Neuronal stem cell (in vitro differentiated cells): ENCODE measurements around the gene PPM1M.

ENCODE experiments used
- DNase-seq: peaks from one replicate; pipeline ENCODE4 v3.0.0-alpha.2; 2013; ENCODE audit warnings: low spot score
- H2AFZ ChIP-seq: one replicate; pipeline ENCODE4 v1.6.1; 2013; ENCODE audit warnings: mild to moderate bottlenecking, low read length, inconsistent platforms
- H2AK5ac ChIP-seq: 2 replicates; pipeline ENCODE4 v1.6.1; 2013; ENCODE audit warnings: low read depth, mild to moderate bottlenecking, inconsistent platforms, low read length, moderate library complexity, mixed read lengths
- H2BK120ac ChIP-seq: 2 replicates; pipeline ENCODE4 v1.6.1; 2013; ENCODE audit warnings: low read depth, mild to moderate bottlenecking, inconsistent platforms, low read length, moderate library complexity, mixed read lengths
- H2BK12ac ChIP-seq: one replicate; pipeline ENCODE4 v1.6.1; 2013; ENCODE audit warnings: low read length, inconsistent platforms
- H2BK15ac ChIP-seq: 2 replicates; pipeline ENCODE4 v1.6.1; 2013; ENCODE audit warnings: mild to moderate bottlenecking, low read length, inconsistent platforms, mixed read lengths
- H2BK5ac ChIP-seq: one replicate; pipeline ENCODE4 v1.6.1; 2013; ENCODE audit warnings: inconsistent platforms, mild to moderate bottlenecking, low read length, moderate library complexity
- H3K14ac ChIP-seq: one replicate; pipeline ENCODE4 v1.6.1; 2013; ENCODE audit warnings: low read length, inconsistent platforms
- H3K18ac ChIP-seq: 2 replicates; pipeline ENCODE4 v1.6.1; 2013; ENCODE audit warnings: low read length, inconsistent platforms
- H3K23ac ChIP-seq: 2 replicates; pipeline ENCODE4 v1.6.1; 2013; ENCODE audit warnings: low read depth, mild to moderate bottlenecking, mixed read lengths, low read length, inconsistent platforms; ENCODE audit not compliant: poor library complexity
- H3K27ac ChIP-seq: replicated peaks from 3 replicates; pipeline ENCODE4 v1.5.1; 2013; ENCODE audit warnings: low read length, inconsistent platforms
- H3K27me3 ChIP-seq, 3 experiments: 2 replicates each; pipeline ENCODE4 v1.6.1; 2013; ENCODE audit warnings: low read length in 3 of 3, mild to moderate bottlenecking in 2 of 3, inconsistent platforms in 1 of 3, low read depth in 1 of 3, mixed read lengths in 1 of 3, moderate library complexity in 1 of 3; ENCODE audit not compliant: control insufficient read depth in 3 of 3, insufficient read depth in 3 of 3
- H3K36me3 ChIP-seq, 2 donors: replicated peaks in 1 of 2; 2 replicates each; pipeline ENCODE4 v1.6.1; 2013; ENCODE audit warnings: low read length in 2 of 2; ENCODE audit not compliant: control insufficient read depth in 2 of 2, insufficient read depth in 2 of 2
- H3K4ac ChIP-seq: 2 replicates; pipeline ENCODE4 v1.6.1; 2013; ENCODE audit warnings: inconsistent platforms, mild to moderate bottlenecking, low read length, moderate library complexity
- H3K4me1 ChIP-seq, 2 donors: 1 replicate in 1 of 2; 2 replicates in 1 of 2; pipeline ENCODE4 v1.6.1; 2013; ENCODE audit warnings: low read length in 2 of 2, low read depth in 1 of 2; ENCODE audit not compliant: control insufficient read depth in 2 of 2, insufficient read depth in 1 of 2
- H3K4me2 ChIP-seq: one replicate; pipeline ENCODE4 v1.6.1; 2013; ENCODE audit warnings: mild to moderate bottlenecking, low read length, inconsistent platforms; ENCODE audit not compliant: insufficient read depth, poor library complexity, severe bottlenecking
- H3K4me3 ChIP-seq, 2 donors: 2 replicates each; pipeline ENCODE4 v1.5.1; 2013; ENCODE audit warnings: low read length in 2 of 2, mild to moderate bottlenecking in 2 of 2, inconsistent platforms in 1 of 2, moderate library complexity in 1 of 2
- H3K79me1 ChIP-seq: one replicate; pipeline ENCODE4 v1.6.1; 2013; ENCODE audit warnings: low read depth, mild to moderate bottlenecking, inconsistent platforms, low read length, moderate library complexity
- H3K9ac ChIP-seq: one replicate; pipeline ENCODE4 v1.6.1; 2013; ENCODE audit warnings: mild to moderate bottlenecking, low read depth, low read length, inconsistent platforms; ENCODE audit not compliant: poor library complexity
- H3K9me3 ChIP-seq, 2 donors: replicated peaks in 1 of 2; 2 replicates each; pipeline versions ENCODE3 to v1.6.1; 2013; ENCODE audit warnings: low read length in 2 of 2, mild to moderate bottlenecking in 2 of 2, inconsistent platforms in 1 of 2, low read depth in 1 of 2, mixed read lengths in 1 of 2, moderate library complexity in 1 of 2; ENCODE audit not compliant: control insufficient read depth in 2 of 2, insufficient read depth in 1 of 2
- H4K8ac ChIP-seq: one replicate; pipeline ENCODE4 v1.6.1; 2013; ENCODE audit warnings: low read depth, mild to moderate bottlenecking, inconsistent platforms, low read length, moderate library complexity
- H4K91ac ChIP-seq: one replicate; pipeline ENCODE4 v1.6.1; 2013; ENCODE audit warnings: low read length, low read depth, mild to moderate bottlenecking, inconsistent platforms; ENCODE audit not compliant: poor library complexity
- WGBS, 2 donors: extraction: QIAGEN DNeasy Blood & Tissue Kit; methylation state at CpG; one replicate each; pipeline ENCODE4 v1.1.7; 2013; ENCODE audit warnings: missing lambda C conversion rate in 2 of 2, mixed read lengths in 1 of 2; ENCODE audit not compliant: insufficient read length in 2 of 2, insufficient replicate concordance in 1 of 2; ENCODE audit errors: extremely low coverage in 2 of 2; 5-methylcytosine and 5-hydroxymethylcytosine counted together

PPM1M gene

DNA sequence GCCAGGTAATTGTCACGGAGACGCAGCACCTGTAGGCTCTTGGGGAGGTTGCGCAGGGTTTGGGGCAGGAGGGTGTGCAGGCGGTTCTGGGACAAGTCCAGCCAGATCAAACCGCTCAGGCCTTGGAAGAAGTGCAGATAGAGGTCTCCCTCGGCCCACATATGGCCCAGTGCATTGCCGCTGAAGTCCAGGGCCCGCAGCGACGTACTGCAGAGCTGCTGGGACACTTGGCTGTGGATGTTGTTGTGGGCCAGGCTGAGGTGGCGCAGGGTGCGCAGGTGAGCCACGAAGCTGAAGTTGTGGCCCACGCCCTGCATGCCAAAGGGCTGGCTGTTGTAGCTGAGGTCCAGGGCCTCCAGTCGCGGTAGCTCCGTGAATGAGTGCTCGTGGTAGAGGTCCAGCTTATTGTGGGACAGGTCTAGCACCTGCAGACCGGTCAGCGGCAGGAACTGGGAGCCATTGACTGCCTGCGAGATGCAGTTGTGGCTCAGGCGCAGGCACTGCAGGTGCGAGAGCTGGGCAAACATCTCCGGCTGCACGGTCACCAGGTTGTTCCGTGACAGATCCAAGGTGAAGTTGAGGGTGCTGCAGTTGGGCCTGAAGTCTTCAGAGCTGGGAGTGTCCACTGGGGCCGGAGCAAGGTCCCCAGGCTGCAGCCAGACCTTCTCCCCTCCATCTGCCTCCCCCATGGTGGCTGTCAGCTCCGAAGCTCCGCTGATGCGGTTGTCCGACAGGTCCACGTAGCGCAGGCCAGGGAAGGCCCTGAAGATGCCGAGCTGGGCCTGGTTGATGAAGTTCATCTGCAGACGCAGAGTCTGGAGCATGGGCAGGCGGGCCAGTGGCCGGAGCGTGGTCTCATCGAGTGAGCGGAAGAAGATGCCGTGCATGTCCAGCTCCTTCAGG lies 23.0 kb upstream of the PPM1M start:
- peak overlapping the region; percentile 75 for H2BK5ac ChIP-seq
- H3K36me3 ChIP-seq: peaks cover 0 to 1% of the 10 kb centered on the region in 2 donors
- H3K4me3 ChIP-seq: no peak overlapping the region
- H2BK15ac ChIP-seq: peak overlapping the region; percentile 37
- WGBS, 2 donors: no CpG with 5 or more reads among the region's 41 CpGs
- H3K14ac ChIP-seq: peak overlapping the region; percentile 2
- H4K8ac ChIP-seq: no peak overlapping the region
- H3K4me2 ChIP-seq: no peak overlapping the region
- H3K18ac ChIP-seq: no peak overlapping the region
- H2BK120ac ChIP-seq: no peak overlapping the region
- peak overlapping the region; percentile 16 for H2BK12ac ChIP-seq
- peak overlapping the region; percentile 21 for H3K9ac ChIP-seq
- H3K4me1 ChIP-seq: peaks cover 7 to 11% of the 10 kb centered on the region in 2 donors
- H3K9me3 ChIP-seq: no peaks in the 10 kb centered on the region
- H3K27me3 ChIP-seq: no peaks in the 10 kb centered on the region
- DNase-seq: no peak
- H3K27ac ChIP-seq: no peak overlapping the region
- peak overlapping the region; percentile 65 for H3K23ac ChIP-seq
- peak overlapping the region; percentile 96 for H2AK5ac ChIP-seq
- H2AFZ ChIP-seq: no peak overlapping the region
- H4K91ac ChIP-seq: no peak overlapping the region
- H3K4ac ChIP-seq: no peak overlapping the region
- H3K79me1 ChIP-seq: peaks cover 2% of the 10 kb centered on the region

GRCh38 chr3:52223449-52224408 lies 21.8 kb upstream of the PPM1M start:
- H2BK5ac ChIP-seq: peak overlapping the region; percentile 96
- H3K18ac ChIP-seq: peak overlapping the region; percentile 48
- no peak overlapping the region for H3K23ac ChIP-seq
- no peaks in the 10 kb centered on the region for H3K9me3 ChIP-seq
- H3K9ac ChIP-seq: peak overlapping the region; percentile 70
- no peaks in the 10 kb centered on the region for H3K27me3 ChIP-seq
- H2BK120ac ChIP-seq: peak overlapping the region; percentile 72
- WGBS, 2 donors: no CpG with 5 or more reads among the region's 32 CpGs
- no peak overlapping the region for H4K8ac ChIP-seq
- H3K79me1 ChIP-seq: peaks cover 2% of the 10 kb centered on the region
- no peak overlapping the region for H3K4me3 ChIP-seq
- peak overlapping the region; percentile 30 for H4K91ac ChIP-seq
- H3K4ac ChIP-seq: peak overlapping the region; percentile 37
- H2AFZ ChIP-seq: no peak overlapping the region
- no peak overlapping the region for H3K27ac ChIP-seq
- peak overlapping the region; percentile 7 for H2BK12ac ChIP-seq
- H2AK5ac ChIP-seq: peak overlapping the region; percentile 92
- no peak overlapping the region for H3K14ac ChIP-seq
- H3K4me2 ChIP-seq: no peak overlapping the region
- H3K36me3 ChIP-seq: peaks cover 0 to 4% of the 10 kb centered on the region in 2 donors
- no peak overlapping the region for H2BK15ac ChIP-seq
- H3K4me1 ChIP-seq: peaks cover 6 to 9% of the 10 kb centered on the region in 2 donors
- DNase-seq: no peak

- Histone ChIP-seq H2BK120ac (peak within 1 kb of the TSS; percentile 16), H3K4me1 (peaks cover 0 to under 1% of the 10 kb centered on the region in 2 donors), H3K4me2 (no peak within 1 kb of the TSS), H2AFZ (no peak within 1 kb of the TSS), H3K27me3 (no peaks in the 10 kb centered on the region), H3K23ac (peak within 1 kb of the TSS; percentile 55), H2AK5ac (peak within 1 kb of the TSS; percentile 70), H4K91ac (no peak within 1 kb of the TSS), H3K27ac (no peak within 1 kb of the TSS), H3K79me1 (peaks cover 2% of the 10 kb centered on the region), H4K8ac (peak within 1 kb of the TSS; percentile 52), H3K4me3 (no peak within 1 kb of the TSS), H3K9me3 (no peaks in the 10 kb centered on the region), H3K36me3 (peaks cover 5 to 23% of the 10 kb centered on the region in 2 donors), H2BK15ac (peak within 1 kb of the TSS; percentile 49), H3K18ac (no peak within 1 kb of the TSS), H3K9ac (no peak within 1 kb of the TSS), H3K4ac (no peak within 1 kb of the TSS), H2BK5ac (peak within 1 kb of the TSS; percentile 6), H2BK12ac (peak within 1 kb of the TSS; percentile 75), H3K14ac (peak within 1 kb of the TSS; percentile 56)
- no peak for DNase-seq
- no CpG with 5 or more reads among the region's 9 CpGs for WGBS, 2 donors
These were observed 19.9 kb upstream of the PPM1M start, which contains the start of gene TLR9 for GRCh38 chr3:52225452-52226228. Gene TLR9 (minus strand): TSS chr3:52225645. CDS start chr3:52225529, 116 bp downstream.
